DOHH2 (cell line): ENCODE results near the gene GTF3C1.

Experiments used
- CTCF ChIP-seq: fragments of 200-600 bp; sonication (generic); IDR thresholded peaks from one replicate; pipeline ENCODE4 v1.5.1; 2014; ENCODE audit warnings: antibody characterized with exemption, mild to moderate bottlenecking, low read depth, low read length; ENCODE audit not compliant: poor library complexity, severe bottlenecking
- EZH2phosphoT487 ChIP-seq: fragments of 200-600 bp; sonication (generic); IDR thresholded peaks from 2 replicates; pipeline ENCODE4 v1.6.1; 2017; ENCODE audit warnings: borderline replicate concordance, mild to moderate bottlenecking, antibody characterized with exemption, low read length, moderate library complexity, mixed read lengths

- TF ChIP-seq CTCF = no peak
- TF ChIP-seq EZH2phosphoT487 = no peak
These were observed 96.3 kb downstream of the GTF3C1 start for GRCh38 chr16:27453494-27453825.
